Neural cell (in vitro differentiated cells): Measurements from ENCODE around the gene ZNF512.
"Not testable (repeated sequence)": the region's sequence is repeated elsewhere in the genome, so short reads cannot be mapped to it uniquely, and the experiment has no call there.

Experiments used
- CTCF ChIP-seq: fragments of 450-650 bp; IDR thresholded peaks from 2 replicates; pipeline ENCODE4 v1.5.1; 2014; ENCODE audit warnings: antibody characterized with exemption, mild to moderate bottlenecking, moderate library complexity; ENCODE audit not compliant: poor library complexity, severe bottlenecking
- EP300 ChIP-seq: fragments of 450-650 bp; conservative IDR thresholded peaks from 2 replicates; pipeline ENCODE4 v1.6.1; 2014; ENCODE audit warnings: antibody characterized with exemption, mild to moderate bottlenecking, moderate library complexity; ENCODE audit not compliant: poor library complexity, severe bottlenecking
- EZH2 ChIP-seq: fragments of 200-600, 300-800 bp; shearing (Covaris generic), sonication (generic); IDR thresholded peaks from 2 replicates; pipeline ENCODE4 v1.6.1; 2014; ENCODE audit warnings: antibody characterized with exemption, low read length, borderline replicate concordance, mild to moderate bottlenecking; ENCODE audit not compliant: insufficient read depth, poor library complexity, severe bottlenecking
- MXI1 ChIP-seq: fragments of 450-650 bp; conservative IDR thresholded peaks from 2 replicates; pipeline ENCODE4 v1.6.1; 2014; ENCODE audit warnings: antibody characterized with exemption, mild to moderate bottlenecking; ENCODE audit not compliant: poor library complexity, severe bottlenecking
- POLR2AphosphoS5 ChIP-seq: IDR thresholded peaks from 2 replicates; pipeline ENCODE4 v1.6.1; 2012
- RAD21 ChIP-seq: fragments of 450-650 bp; conservative IDR thresholded peaks from 2 replicates; pipeline ENCODE4 v1.6.1; 2014; ENCODE audit warnings: antibody characterized with exemption, mild to moderate bottlenecking, moderate library complexity
- REST ChIP-seq: IDR thresholded peaks from 2 replicates; pipeline ENCODE4 v1.6.1; 2012; ENCODE audit warnings: borderline replicate concordance
- TAF1 ChIP-seq: IDR thresholded peaks from 2 replicates; pipeline ENCODE4 v1.6.1; 2012; ENCODE audit warnings: low read depth

- not testable (repeated sequence) for TF ChIP-seq EZH2, MXI1, CTCF, RAD21, REST, EP300, TAF1, POLR2AphosphoS5
These were observed 28.4 kb upstream of the ZNF512 start for GRCh38 chr2:27554451-27554850.
